HG02759 (cell line): Measurements from ENCODE around the gene BRAF.
"Not testable (repeated sequence)": the region's sequence is repeated elsewhere in the genome, so short reads cannot be mapped to it uniquely, and the experiment has no call there.

Experiments used
- ATAC-seq: cut with Tn5 transposase; IDR thresholded peaks from one replicate; pipeline ENCODE4 v1.9.1; 2021; ENCODE audit warnings: mild to moderate bottlenecking, moderate library complexity; ENCODE audit not compliant: unreplicated experiment

Gene BRAF

DNA sequence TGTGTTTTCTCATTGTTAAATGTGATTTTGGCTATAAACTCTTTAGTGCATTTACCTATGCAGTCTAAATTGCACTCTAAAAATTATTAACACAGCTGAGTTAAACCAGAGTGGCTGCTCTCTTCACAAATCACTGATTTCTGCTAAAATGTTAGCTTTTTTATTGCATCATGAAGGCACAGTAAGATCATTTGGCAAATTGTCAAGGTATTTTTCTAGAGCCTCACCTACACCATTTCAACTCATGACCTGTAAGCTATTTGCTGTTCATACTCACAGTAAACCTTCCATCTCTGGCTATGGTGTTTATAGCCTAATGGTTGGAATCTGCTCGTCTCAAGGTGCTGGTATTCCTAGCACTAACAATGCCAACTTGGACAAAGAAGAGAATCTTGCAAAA lies 202.5 kb downstream of the BRAF start:
- no peak for ATAC-seq

- ATAC-seq, result no peak
Measured at GRCh38 chr7:140719721-140720120, 205.0 kb downstream of the BRAF start.

GRCh38 chr7:140714331-140715040 lies 210.2 kb downstream of the BRAF start:
- ATAC-seq, result no peak

GRCh38 chr7:140712392-140712791 lies 212.3 kb downstream of the BRAF start:
- ATAC-seq, result not testable (repeated sequence)

GRCh38 chr7:140708764-140709163 lies 216.0 kb downstream of the BRAF start:
- not testable (repeated sequence) for ATAC-seq

DNA sequence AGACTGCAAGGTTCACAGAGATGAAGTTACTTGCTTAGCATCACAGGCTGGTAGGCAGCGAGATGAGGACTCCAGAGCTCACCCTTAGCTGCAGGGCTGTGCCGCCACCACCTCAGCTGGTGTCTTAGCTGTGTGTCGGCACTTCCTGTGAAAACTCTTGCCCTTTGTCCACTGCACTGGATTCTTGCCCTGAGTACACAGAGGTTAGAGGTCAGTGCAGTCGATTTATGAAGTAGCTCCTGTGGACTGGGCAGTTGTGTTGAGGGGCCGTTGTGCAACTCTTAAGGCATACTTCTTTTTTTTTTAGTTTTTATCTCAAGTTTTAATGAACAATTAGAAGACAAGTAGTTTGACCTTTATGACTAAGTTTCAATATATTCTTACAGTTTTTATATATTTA lies 217.6 kb downstream of the BRAF start:
- ATAC-seq, result no peak

DNA sequence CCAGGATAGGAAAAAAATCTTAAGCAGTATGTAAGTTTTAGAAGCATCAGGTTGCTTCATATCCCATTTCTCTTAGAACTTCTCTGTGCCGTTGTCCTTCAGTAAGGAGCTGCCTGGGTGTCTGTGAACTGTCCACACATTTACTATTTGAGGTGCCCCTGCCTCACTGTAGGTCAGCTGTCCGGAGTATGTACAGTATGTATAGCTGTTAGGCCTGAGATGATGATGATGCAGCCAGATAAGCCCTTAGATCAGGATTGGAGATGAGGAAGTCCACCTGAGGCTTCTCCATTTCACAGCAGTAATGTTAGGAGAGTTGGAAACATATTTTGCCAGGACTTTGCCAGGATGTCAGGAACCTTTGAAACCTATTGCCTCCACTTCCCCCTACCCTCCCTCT lies 220.5 kb downstream of the BRAF start:
- no peak for ATAC-seq

DNA sequence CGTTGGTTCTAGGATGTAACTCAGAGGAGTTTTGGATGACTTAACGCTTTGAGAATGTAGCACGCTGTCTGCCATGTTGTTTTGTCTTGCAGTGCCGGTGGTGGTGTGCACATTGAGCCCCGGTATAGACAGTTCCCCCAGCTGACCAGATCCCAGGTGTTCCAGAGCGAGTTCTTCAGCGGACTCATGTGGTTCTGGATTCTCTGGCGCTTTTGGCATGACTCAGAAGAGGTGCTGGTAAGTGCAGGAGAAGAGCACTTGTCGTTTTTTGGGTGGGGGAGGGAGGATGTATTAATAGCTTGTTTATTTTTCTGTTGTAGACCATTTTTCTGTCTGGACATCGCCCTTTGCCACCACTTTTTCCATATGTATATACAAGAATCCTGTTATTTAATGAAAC lies 222.0 kb downstream of the BRAF start:
- ATAC-seq, result no peak

DNA sequence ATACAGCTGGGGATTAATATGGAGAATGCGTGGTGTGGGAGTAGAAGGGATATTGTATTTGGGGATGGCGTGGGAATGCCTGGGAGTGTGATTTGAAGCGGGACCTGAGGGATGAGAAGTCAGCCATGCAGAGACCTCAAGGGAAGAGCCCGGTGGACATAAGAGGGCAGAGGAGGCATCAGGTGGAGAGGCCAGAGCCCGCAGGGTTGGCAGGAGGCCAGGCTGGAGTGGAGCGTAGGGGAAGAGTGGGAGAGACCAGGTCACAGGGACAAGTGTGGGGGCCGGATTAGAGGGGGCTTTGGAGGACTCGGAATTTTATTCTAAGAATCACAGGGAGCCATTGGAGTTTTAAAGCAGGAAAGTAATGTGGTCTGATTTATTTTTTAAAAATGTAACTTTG lies 226.3 kb downstream of the BRAF start:
- ATAC-seq, result no peak

GRCh38 chr7:140697447-140698143 lies 227.1 kb downstream of the BRAF start:
- ATAC-seq, result no peak

DNA sequence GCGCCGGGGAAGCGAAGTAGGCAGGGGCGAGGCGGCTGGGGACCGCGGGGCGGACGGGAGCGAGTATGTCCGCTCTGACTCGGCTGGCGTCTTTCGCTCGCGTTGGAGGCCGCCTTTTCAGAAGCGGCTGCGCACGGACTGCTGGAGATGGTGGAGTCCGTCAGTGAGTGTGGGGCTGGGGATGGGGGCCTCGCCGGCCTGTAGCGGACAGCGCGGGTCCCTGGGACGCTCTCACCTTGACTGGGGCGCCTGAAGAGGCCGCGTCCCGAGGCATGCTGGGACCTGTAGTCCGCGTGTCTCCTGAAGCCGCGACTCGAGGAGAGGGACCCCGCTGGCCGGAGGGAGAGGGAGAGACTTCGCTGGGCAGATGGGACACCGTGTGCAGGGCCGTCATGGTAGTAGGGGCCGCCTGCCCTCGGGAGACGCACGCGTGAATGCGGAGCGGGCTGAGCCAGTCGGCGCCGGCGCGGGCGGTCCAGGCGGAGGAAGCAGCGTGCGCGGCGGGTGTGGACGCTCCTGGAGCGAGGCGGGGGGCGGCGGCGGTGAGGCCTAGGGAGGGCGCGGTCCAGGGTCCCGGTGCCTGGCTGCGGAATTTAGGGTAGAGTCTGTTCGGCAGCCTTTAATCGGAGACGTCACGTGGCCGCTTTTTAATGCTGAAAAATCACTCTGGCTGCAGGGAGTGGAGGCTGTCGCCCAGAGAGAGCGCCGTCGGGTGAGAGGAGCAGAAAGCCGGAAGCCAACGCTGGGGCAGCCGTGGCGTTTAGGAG lies 227.9 kb downstream of the BRAF start, which contains the start of gene NDUFB2:
TSS of gene NDUFB2 (plus strand) at position 29 of the 767 bp plus-strand sequence. CDS start at position 66, 37 bp downstream.
- ATAC-seq, result peak; percentile 94

GRCh38 chr7:140696024-140696679 lies 228.6 kb downstream of the BRAF start:
- ATAC-seq, result no peak

GRCh38 chr7:140695381-140695780 lies 229.3 kb downstream of the BRAF start:
- ATAC-seq, result no peak

- ATAC-seq, result no peak
Measured at GRCh38 chr7:140694592-140694991, 230.1 kb downstream of the BRAF start.

- ATAC-seq, result not testable (repeated sequence)
Measured at GRCh38 chr7:140693849-140694248, 230.9 kb downstream of the BRAF start.

DNA sequence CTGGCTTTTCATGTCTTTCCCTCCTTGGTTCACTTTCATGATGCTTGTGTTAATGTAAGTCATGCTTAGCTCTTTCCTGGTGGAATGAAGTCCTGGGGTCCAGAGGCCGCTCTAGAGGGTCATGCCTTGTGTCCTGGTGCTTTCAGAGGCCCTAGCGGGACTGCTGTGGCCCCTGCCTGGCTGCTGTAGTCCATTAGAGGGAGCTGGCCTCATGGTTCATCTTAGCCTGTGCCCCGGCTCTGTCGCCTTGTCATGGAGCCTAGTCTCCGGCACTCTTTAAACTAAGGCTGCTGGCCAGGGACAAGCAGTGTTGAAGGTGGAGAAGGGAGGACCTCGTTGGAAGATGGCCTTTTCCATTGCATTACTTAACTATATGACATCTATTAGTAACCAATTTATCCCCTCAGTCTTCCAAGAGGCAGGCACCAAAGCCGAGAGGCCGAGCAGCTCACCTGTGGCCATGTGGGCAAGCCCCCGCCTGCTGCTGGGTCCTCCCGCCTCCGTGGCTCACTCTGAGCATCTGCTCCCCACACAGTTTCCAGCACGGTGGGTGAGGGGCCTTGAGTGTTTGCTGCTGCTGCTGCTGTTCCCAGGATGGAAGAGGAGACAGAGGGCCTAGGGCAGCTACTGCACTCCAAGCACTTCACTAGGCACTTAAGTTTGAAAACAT lies 233.2 kb downstream of the BRAF start:
- no peak for ATAC-seq

DNA sequence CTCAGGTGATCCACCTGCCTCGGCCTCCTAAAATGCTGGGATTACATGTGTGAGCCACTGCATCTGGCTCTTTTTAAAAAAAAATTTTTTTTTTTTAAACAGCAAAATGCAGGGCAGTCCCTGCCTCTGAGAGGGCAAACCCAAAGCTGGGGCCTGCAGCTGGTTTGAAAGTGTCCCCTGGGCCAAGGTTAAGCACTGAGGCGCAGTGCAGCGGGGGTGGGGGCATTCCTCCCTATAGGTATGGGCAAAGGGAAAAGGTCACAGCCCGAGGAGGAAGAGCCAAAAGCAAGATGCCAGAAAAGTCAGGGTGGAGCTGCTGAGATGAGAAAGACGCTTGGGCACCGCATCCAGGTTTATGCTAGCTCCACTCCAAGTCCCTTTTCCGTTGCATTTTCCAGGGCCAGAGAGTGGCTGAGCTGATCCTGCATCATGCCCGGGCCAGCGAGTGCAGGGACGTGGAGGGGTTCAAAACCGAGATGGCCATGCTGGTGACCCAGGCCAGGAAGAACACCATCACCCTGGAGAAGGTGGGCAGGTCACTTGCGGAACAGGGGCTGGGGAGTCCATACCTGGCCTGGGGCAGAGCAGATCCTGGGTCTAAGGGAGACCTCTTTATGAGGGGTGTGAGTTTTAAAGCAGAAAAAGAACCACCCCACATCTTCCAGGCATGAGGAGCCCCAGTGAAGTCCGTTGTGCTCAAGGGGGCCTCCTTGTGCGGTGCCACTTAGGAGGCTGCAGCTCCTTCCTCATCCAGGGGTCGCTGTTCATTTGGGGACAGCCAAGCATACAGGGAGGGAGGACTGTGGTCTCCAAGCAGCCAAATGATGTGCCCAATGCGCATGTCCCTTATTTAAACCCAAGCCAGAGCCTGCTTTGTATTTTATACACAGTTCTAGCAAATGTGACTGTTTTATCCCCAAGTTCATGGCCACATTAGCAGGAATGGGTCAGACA lies 235.3 kb downstream of the BRAF start:
- no peak for ATAC-seq

GRCh38 chr7:140688341-140688740 lies 236.4 kb downstream of the BRAF start:
- ATAC-seq, result no peak

DNA sequence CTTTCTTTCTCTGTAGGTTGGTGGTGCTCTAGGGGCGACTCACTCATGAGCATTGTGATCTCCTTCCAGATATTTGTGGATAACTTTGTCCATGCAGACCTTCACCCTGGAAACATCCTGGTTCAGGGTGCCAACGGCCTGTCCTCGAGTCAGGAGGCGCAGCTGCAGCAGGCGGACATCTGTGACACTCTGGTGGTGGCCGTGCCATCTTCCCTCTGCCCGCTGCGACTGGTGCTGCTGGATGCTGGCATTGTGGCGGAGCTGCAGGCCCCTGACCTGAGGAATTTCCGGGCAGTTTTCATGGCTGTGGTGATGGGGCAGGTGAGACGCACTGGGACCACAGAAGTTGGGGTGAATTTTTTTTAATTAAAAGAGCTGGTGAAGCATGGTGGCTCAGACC lies 237.8 kb downstream of the BRAF start:
- no peak for ATAC-seq
